ENCODE results near the gene NT5DC3.

DNA sequence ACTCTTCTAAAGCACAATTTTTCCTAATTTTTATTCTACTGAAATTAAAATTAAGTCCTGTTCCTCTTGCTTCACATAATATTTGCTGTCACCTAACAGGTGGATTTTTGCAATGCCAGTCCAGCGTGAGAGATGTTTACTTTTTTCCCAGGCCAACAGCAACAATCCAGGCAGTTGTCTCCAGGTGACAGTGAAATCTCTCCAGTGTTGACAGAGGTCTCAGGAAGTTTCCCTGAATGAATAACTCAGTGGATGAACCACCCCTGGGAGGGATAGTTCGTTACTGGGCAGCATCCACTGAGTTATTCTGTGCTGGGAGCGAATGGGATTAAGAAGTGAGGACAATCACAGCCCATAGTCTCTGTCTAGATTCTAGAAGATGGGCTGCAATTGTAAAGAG is 7.1 kb upstream of the NT5DC3 start:
- TF ChIP-seq CTCF (conservative IDR thresholded peaks at IDR 0.05 in 1 of 2, IDR thresholded peaks at IDR 0.05 in 1 of 2; ENCODE audit: extremely low read depth in 1 of 2, insufficient read depth in 1 of 2, low read depth in 1 of 2, low read length in 2 of 2), result no peak
- no peak for TF ChIP-seq EZH2 (IDR thresholded peaks at IDR 0.05; ENCODE audit: borderline replicate concordance, low read length)

Data from mammary epithelial cell (primary cell).